GM12878 (cell line): ENCODE measurements around the gene ADGRF1.

Experiments used
- BHLHE40 ChIP-seq, 2 experiments: fragments of 450-650 bp in 1 of 2; IDR thresholded peaks; 2 replicates each; pipeline ENCODE4 v1.6.1; 2011 to 2017; ENCODE audit warnings: low read depth in 2 of 2, borderline replicate concordance in 1 of 2, improper control_type of control experiment in 1 of 2, low read length in 1 of 2, mild to moderate bottlenecking in 1 of 2
- CREB1 ChIP-seq: IDR thresholded peaks from 2 replicates; pipeline ENCODE4 v1.6.1; 2012; ENCODE audit warnings: low read depth, mild to moderate bottlenecking, inconsistent platforms
- EP300 ChIP-seq, 2 experiments: fragments of 150-350 bp in 1 of 2; IDR thresholded peaks; 2 replicates each; pipeline ENCODE4 v1.6.1; 2011 to 2012; ENCODE audit warnings: low read depth in 2 of 2, low read length in 2 of 2, borderline replicate concordance in 1 of 2, improper control_type of control experiment in 1 of 2, inconsistent platforms in 1 of 2; ENCODE audit not compliant: control insufficient read depth in 1 of 2
- EZH2 ChIP-seq: IDR thresholded peaks from 2 replicates; pipeline ENCODE4 v1.6.1; 2012; ENCODE audit warnings: low read depth, mild to moderate bottlenecking, control low read depth, inconsistent platforms, low read length, borderline replicate concordance; ENCODE audit not compliant: control insufficient read depth
- NBN ChIP-seq: fragments of 450-650 bp; IDR thresholded peaks from 2 replicates; pipeline ENCODE4 v1.6.1; 2016
- POLR2A ChIP-seq: IDR thresholded peaks from 2 replicates; pipeline ENCODE4 v1.6.1; 2011; ENCODE audit warnings: low read depth, mild to moderate bottlenecking, low read length
- TF ChIP-seq, protein P1 (sequence below), 3 experiments: IDR thresholded peaks in 2 of 3; conservative IDR thresholded peaks in 1 of 3; 2 replicates each; pipeline ENCODE4 v1.5.1; 2011; ENCODE audit warnings: low read depth in 3 of 3, low read length in 3 of 3, mild to moderate bottlenecking in 3 of 3, control low read depth in 2 of 3, moderate library complexity in 2 of 3, inconsistent platforms in 1 of 3, mixed read lengths in 1 of 3; ENCODE audit not compliant: control insufficient read depth in 2 of 3, insufficient read depth in 1 of 3; ENCODE audit errors: extremely low read depth in 1 of 3
- TF ChIP-seq, protein P2 (sequence below): IDR thresholded peaks from 2 replicates; pipeline ENCODE4 v1.6.1; 2011; ENCODE audit warnings: mild to moderate bottlenecking, low read depth, low read length, moderate library complexity; ENCODE audit not compliant: insufficient replicate concordance

DNA sequence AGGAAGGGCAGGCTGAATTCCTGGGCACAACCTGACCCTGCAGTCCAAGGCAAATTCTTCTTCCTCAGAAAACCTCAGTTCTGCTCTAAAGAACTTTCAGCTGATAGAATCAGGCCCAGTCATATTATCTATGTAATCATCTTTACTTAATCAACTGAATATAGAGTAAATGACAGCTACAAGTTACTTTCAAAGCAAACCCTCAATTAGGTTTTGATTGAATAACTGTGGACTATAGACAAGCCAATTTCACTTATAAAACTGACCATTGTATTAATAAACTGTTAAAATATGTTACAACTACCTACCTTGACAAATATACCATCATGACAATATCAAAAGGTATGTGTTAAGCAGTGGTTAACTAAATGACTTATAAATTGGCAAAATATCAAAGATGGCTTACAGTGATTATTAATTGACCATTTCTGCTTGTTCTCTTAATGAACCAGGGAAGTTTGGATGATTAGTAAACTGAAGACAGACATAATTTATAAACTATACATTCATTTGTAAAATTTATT, 74.2 kb downstream of the ADGRF1 start:
- no peak for TF ChIP-seq EP300 (IDR thresholded peaks at IDR 0.05; ENCODE audit: borderline replicate concordance in 1 of 2, control insufficient read depth in 1 of 2, low read depth in 2 of 2, low read length in 2 of 2)
- TF ChIP-seq POLR2A: no peak
- TF ChIP-seq, protein P1, sequence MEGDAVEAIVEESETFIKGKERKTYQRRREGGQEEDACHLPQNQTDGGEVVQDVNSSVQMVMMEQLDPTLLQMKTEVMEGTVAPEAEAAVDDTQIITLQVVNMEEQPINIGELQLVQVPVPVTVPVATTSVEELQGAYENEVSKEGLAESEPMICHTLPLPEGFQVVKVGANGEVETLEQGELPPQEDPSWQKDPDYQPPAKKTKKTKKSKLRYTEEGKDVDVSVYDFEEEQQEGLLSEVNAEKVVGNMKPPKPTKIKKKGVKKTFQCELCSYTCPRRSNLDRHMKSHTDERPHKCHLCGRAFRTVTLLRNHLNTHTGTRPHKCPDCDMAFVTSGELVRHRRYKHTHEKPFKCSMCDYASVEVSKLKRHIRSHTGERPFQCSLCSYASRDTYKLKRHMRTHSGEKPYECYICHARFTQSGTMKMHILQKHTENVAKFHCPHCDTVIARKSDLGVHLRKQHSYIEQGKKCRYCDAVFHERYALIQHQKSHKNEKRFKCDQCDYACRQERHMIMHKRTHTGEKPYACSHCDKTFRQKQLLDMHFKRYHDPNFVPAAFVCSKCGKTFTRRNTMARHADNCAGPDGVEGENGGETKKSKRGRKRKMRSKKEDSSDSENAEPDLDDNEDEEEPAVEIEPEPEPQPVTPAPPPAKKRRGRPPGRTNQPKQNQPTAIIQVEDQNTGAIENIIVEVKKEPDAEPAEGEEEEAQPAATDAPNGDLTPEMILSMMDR (IDR thresholded peaks at IDR 0.05 in 2 of 3, conservative IDR thresholded peaks at IDR 0.05 in 1 of 3; ENCODE audit: control insufficient read depth in 2 of 3, extremely low read depth in 1 of 3, insufficient read depth in 1 of 3, low read depth in 3 of 3, low read length in 3 of 3): no peak
- TF ChIP-seq, protein P2, sequence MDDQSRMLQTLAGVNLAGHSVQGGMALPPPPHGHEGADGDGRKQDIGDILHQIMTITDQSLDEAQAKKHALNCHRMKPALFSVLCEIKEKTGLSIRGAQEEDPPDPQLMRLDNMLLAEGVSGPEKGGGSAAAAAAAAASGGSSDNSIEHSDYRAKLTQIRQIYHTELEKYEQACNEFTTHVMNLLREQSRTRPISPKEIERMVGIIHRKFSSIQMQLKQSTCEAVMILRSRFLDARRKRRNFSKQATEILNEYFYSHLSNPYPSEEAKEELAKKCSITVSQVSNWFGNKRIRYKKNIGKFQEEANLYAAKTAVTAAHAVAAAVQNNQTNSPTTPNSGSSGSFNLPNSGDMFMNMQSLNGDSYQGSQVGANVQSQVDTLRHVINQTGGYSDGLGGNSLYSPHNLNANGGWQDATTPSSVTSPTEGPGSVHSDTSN: no peak
- no peak for TF ChIP-seq NBN
- TF ChIP-seq BHLHE40 (IDR thresholded peaks at IDR 0.05; ENCODE audit: borderline replicate concordance in 1 of 2, low read depth in 2 of 2, low read length in 1 of 2): no peak
- no peak for TF ChIP-seq EZH2
- no peak for TF ChIP-seq CREB1
